Motor neuron (in vitro differentiated cells): ENCODE measurements around the gene RBPJ. TPM values are rescaled to one million over a fixed set of nuclear protein-coding genes. Genes with fewer than 3 reads are reported as not detected.
"Not testable (repeated sequence)": the region's sequence is repeated elsewhere in the genome, so short reads cannot be mapped to it uniquely, and the experiment has no call there.

Source experiments
- ATAC-seq, 8 experiments: fragments of 200-7000 bp; cut with Tn5 transposase; replicated peaks in 6 of 8; 2 replicates each; pipeline ENCODE4 v1.8.0; 2021; ENCODE audit warnings: mild to moderate bottlenecking in 8 of 8, moderate library complexity in 8 of 8
- H3K27ac ChIP-seq, 2 donors: fragments of 250-450 bp; sonication (Bioruptor Pico); 2 replicates each; pipeline ENCODE4 v1.9.0; 2021; ENCODE audit warnings: antibody characterized with exemption in 2 of 2, mild to moderate bottlenecking in 2 of 2, moderate library complexity in 1 of 2
- H3K4me1 ChIP-seq, 2 donors: fragments of 250-450 bp; sonication (Bioruptor Pico); replicated peaks in 1 of 2; 2 replicates each; pipeline ENCODE4 v1.6.1; 2021; ENCODE audit warnings: antibody characterized with exemption in 2 of 2, mild to moderate bottlenecking in 2 of 2, moderate library complexity in 1 of 2
- H3K4me3 ChIP-seq, 5 donors: fragments of 250-450 bp; sonication (Bioruptor Pico); 2 replicates each; pipeline ENCODE4 v1.9.0; 2021; ENCODE audit warnings: antibody characterized with exemption in 5 of 5, mild to moderate bottlenecking in 5 of 5, moderate library complexity in 4 of 5
- WGBS, 10 experiments: fragments of 450-650 bp; shearing (Covaris generic); methylation state at CpG; one replicate each; pipeline ENCODE4 v1.0.0; 2022; 5-methylcytosine and 5-hydroxymethylcytosine counted together
- in situ Hi-C, 9 experiments: fragments of 400-800 bp; cut with MboI; loops; one replicate each; pipeline ENCODE4 v1.15.0; 2021; ENCODE audit warnings: low sequenced_read_pairs in 9 of 9, low pct_unique_long_range_greater_than_20kb in 2 of 9; ENCODE audit not compliant: unreplicated experiment in 9 of 9
- total RNA-seq, 8 experiments: library from RNA; unstranded; fragments of 300-600 nt; gene quantifications; 2 replicates each; pipeline versions ENCODE4 v1.2.3 to v1.2.4, GENCODE V29; 2022

The RBPJ gene
- total RNA-seq, 8 experiments from 2014 or later: 41.2 to 80.6 (median 62.4) TPM

- no peak for ATAC-seq
- in situ Hi-C loops: no loop called here
- Histone ChIP-seq H3K27ac (no peak overlapping the region), H3K4me1 (peaks cover 0 to under 1% of the 10 kb centered on the region in 2 donors), H3K4me3 (no peak overlapping the region)
- WGBS, 10 experiments: 71 to 100% (median 86%) methylated on average over 1 of the region's 1 CpG; no CpG with 5 or more reads in 5 of the 10 experiments
Measured at GRCh38 chr4:26355392-26356052, 34.7 kb downstream of the RBPJ start.

- 29 to 100% (median 86%) methylated on average over 1 to 2 of the region's 2 CpGs; no CpG with 5 or more reads in 1 of the 10 experiments for WGBS, 10 experiments
- peaks cover 0 to 4% of the 10 kb centered on the region in 2 donors for H3K4me1 ChIP-seq
- no peak overlapping the region for H3K4me3 ChIP-seq
- ATAC-seq: peak in 1 of 8 experiments; percentile 50
- H3K27ac ChIP-seq: no peak overlapping the region
- in situ Hi-C loops: no loop called here
Measured at GRCh38 chr4:26356081-26356501, 35.3 kb downstream of the RBPJ start.

GRCh38 chr4:26359521-26359920 is 38.7 kb downstream of the RBPJ start:
- H3K4me3 ChIP-seq, H3K27ac ChIP-seq, in situ Hi-C loops, H3K4me1 ChIP-seq: not testable (repeated sequence)
- peak in 2 of 8 experiments; percentile 16 to 48 for ATAC-seq
- WGBS, 10 experiments: 44 to 100% (median 95%) methylated on average over 1 to 16 of the region's 32 CpGs; no CpG with 5 or more reads in 4 of the 10 experiments

- H3K27ac ChIP-seq: no peak overlapping the region
- no peak overlapping the region for H3K4me3 ChIP-seq
- in situ Hi-C loops: no loop called here
- 79 to 100% (median 96%) methylated on average over 1 to 4 of the region's 4 CpGs; no CpG with 5 or more reads in 2 of the 10 experiments for WGBS, 10 experiments
- ATAC-seq: no peak
- peaks cover 0 to 4% of the 10 kb centered on the region in 2 donors for H3K4me1 ChIP-seq
Measured at GRCh38 chr4:26360273-26360672, 39.5 kb downstream of the RBPJ start.

- Histone ChIP-seq H3K27ac (no peak overlapping the region), H3K4me3 (no peak overlapping the region), H3K4me1 (peaks cover 0 to 4% of the 10 kb centered on the region in 2 donors)
- in situ Hi-C loops: no loop called here
- ATAC-seq: peak in 1 of 8 experiments; percentile 17
- 14 to 100% (median 85%) methylated on average over 1 to 4 of the region's 5 CpGs; no CpG with 5 or more reads in 4 of the 10 experiments for WGBS, 10 experiments
Measured at GRCh38 chr4:26360864-26361263, 40.0 kb downstream of the RBPJ start.

- Histone ChIP-seq H3K4me1 (peaks cover 0 to 4% of the 10 kb centered on the region in 2 donors), H3K27ac (no peak overlapping the region), H3K4me3 (no peak overlapping the region)
- 61 to 100% (median 92%) methylated on average over 1 to 2 of the region's 2 CpGs; no CpG with 5 or more reads in 1 of the 10 experiments for WGBS, 10 experiments
- in situ Hi-C loops: no loop called here
- peak in 1 of 8 experiments; percentile 16 for ATAC-seq
Measured at GRCh38 chr4:26361297-26361696, 40.5 kb downstream of the RBPJ start.

GRCh38 chr4:26362745-26363439 is 42.1 kb downstream of the RBPJ start:
- in situ Hi-C loops: no loop called here
- no peak overlapping the region for H3K4me3 ChIP-seq
- WGBS, 10 experiments: 94 to 100% (median 100%) methylated on average over 1 to 9 of the region's 9 CpGs; no CpG with 5 or more reads in 1 of the 10 experiments
- peaks cover 0 to 4% of the 10 kb centered on the region in 2 donors for H3K4me1 ChIP-seq
- no peak overlapping the region for H3K27ac ChIP-seq
- no peak for ATAC-seq

- Histone ChIP-seq H3K27ac (no peak overlapping the region), H3K4me3 (no peak overlapping the region), H3K4me1 (peaks cover 7 to 8% of the 10 kb centered on the region in 2 donors)
- in situ Hi-C loops: no loop called here
- ATAC-seq: no peak
- 13 to 100% (median 82%) methylated on average over 1 of the region's 1 CpG; no CpG with 5 or more reads in 2 of the 10 experiments for WGBS, 10 experiments
Measured at GRCh38 chr4:26365537-26366150, 44.8 kb downstream of the RBPJ start.

- in situ Hi-C loops: no loop called here
- WGBS, 10 experiments: 0 to 100% (median 40%) methylated on average over 1 of the region's 1 CpG; no CpG with 5 or more reads in 1 of the 10 experiments
- Histone ChIP-seq H3K4me1 (peaks cover 8 to 13% of the 10 kb centered on the region in 2 donors), H3K4me3 (no peak overlapping the region), H3K27ac (no peak overlapping the region)
- peak in 3 of 8 experiments; percentile 10 to 47 (median 42) for ATAC-seq
Measured at GRCh38 chr4:26367811-26368210, 47.0 kb downstream of the RBPJ start.

- no peak overlapping the region for H3K4me3 ChIP-seq
Measured at GRCh38 chr4:26368685-26369084, 47.9 kb downstream of the RBPJ start.

GRCh38 chr4:26369132-26369531 is 48.3 kb downstream of the RBPJ start:
- no peak overlapping the region for H3K4me3 ChIP-seq
- 62 to 100% (median 88%) methylated on average over 1 to 2 of the region's 2 CpGs; no CpG with 5 or more reads in 2 of the 10 experiments for WGBS, 10 experiments

More at GRCh38 chr4:26368685-26369084, 47.9 kb downstream of the RBPJ start:
- no peak overlapping the region for H3K27ac ChIP-seq
- peak in 3 of 8 experiments; percentile 21 to 51 (median 45) for ATAC-seq
- H3K4me1 ChIP-seq: peaks cover 14 to 17% of the 10 kb centered on the region in 2 donors
- in situ Hi-C loops: no loop called here

GRCh38 chr4:26369581-26369980 is 48.8 kb downstream of the RBPJ start:
- H3K4me1 ChIP-seq: peaks cover 14 to 17% of the 10 kb centered on the region in 2 donors
- H3K27ac ChIP-seq: no peak overlapping the region
- in situ Hi-C loops: no loop called here
- no peak overlapping the region for H3K4me3 ChIP-seq
- ATAC-seq: peak in 7 of 8 experiments; percentile 27 to 65 (median 53)

More at GRCh38 chr4:26369132-26369531, 48.3 kb downstream of the RBPJ start:
- Histone ChIP-seq H3K4me1 (peaks cover 14 to 17% of the 10 kb centered on the region in 2 donors), H3K27ac (no peak overlapping the region)
- in situ Hi-C loops: no loop called here
- ATAC-seq: peak in 2 of 8 experiments; percentile 6 to 51

- in situ Hi-C loops: no loop called here
- no peak overlapping the region for H3K27ac ChIP-seq
- no peak for ATAC-seq
Measured at GRCh38 chr4:26372076-26372475, 51.3 kb downstream of the RBPJ start.

More at GRCh38 chr4:26372076-26372475, 51.3 kb downstream of the RBPJ start:
- Histone ChIP-seq H3K4me1 (peaks cover 14 to 17% of the 10 kb centered on the region in 2 donors), H3K4me3 (no peak overlapping the region)
- 83 to 100% (median 94%) methylated on average over 1 to 3 of the region's 3 CpGs; no CpG with 5 or more reads in 1 of the 10 experiments for WGBS, 10 experiments
